ENCODE data around the gene VPREB3. TPM values are rescaled to one million over a fixed set of nuclear protein-coding genes. Genes with fewer than 3 reads are reported as not detected.

The VPREB3 gene
- total and polyA plus RNA-seq, 7 donors: 2.4 to 65.9 TPM; not detected in 5

- H3K27ac ChIP-seq: peak overlapping the region in 3 of 4 donors; percentile 88 to 91 (median 89)
- H3K27me3 ChIP-seq: no peaks in the 10 kb centered on the region
- no peak overlapping the region for H3K4me3 ChIP-seq
- no peak for DNase-seq
- no peaks in the 10 kb centered on the region for H3K9me3 ChIP-seq
- 58 to 87% methylated on average over 9 of the region's 9 CpGs for WGBS, 2 donors
- intact Hi-C loops (cut with DNase I): no loop called here
- no peak for TF ChIP-seq CTCF (IDR thresholded peaks at IDR 0.05)
- no peak for TF ChIP-seq EP300 (IDR thresholded peaks at IDR 0.05)
- TF ChIP-seq POLR2A (IDR thresholded peaks at IDR 0.05): no peak
- no peak for TF ChIP-seq POLR2AphosphoS5 (IDR thresholded peaks at IDR 0.05)
- H3K4me1 ChIP-seq: peaks cover 0 to 20% (median 17%) of the 10 kb centered on the region in 4 donors
- H3K36me3 ChIP-seq: no peaks in the 10 kb centered on the region
Measured at GRCh38 chr22:23752090-23752691, 2.0 kb downstream of the VPREB3 start.

- peak; percentile 77 for DNase-seq
- TF ChIP-seq POLR2AphosphoS5 (IDR thresholded peaks at IDR 0.05) (no peak), CTCF (IDR thresholded peaks at IDR 0.05) (no peak), POLR2A (IDR thresholded peaks at IDR 0.05) (no peak)
- 12 to 18% methylated on average over 22 of the region's 22 CpGs for WGBS, 2 donors
Measured at GRCh38 chr22:23751441-23751996, 2.7 kb downstream of the VPREB3 start.

GRCh38 chr22:23750714-23751440, 3.3 kb downstream of the VPREB3 start, which contains the start of gene ZNF70:
Gene ZNF70, minus strand, starts transcription at chr22:23751112. Its CDS starts 5,972 bp downstream, at chr22:23745140.
- peak within 1 kb of the TSS; percentile 71 to 80 (median 78) for H3K4me3 ChIP-seq
- H3K27ac ChIP-seq: peak within 1 kb of the TSS; percentile 88 to 94 (median 90)
- peaks cover 0 to 20% (median 17%) of the 10 kb centered on the region in 4 donors for H3K4me1 ChIP-seq
- 1% methylated on average over 78 of the region's 78 CpGs for WGBS, 2 donors
- H3K27me3 ChIP-seq: no peaks in the 10 kb centered on the region
- no peaks in the 10 kb centered on the region for H3K9me3 ChIP-seq
- H3K36me3 ChIP-seq: no peaks in the 10 kb centered on the region
- peak; percentile 93 for DNase-seq
- intact Hi-C loops (cut with DNase I): loop anchor here (2.0 kb wide), 1 partner anchor 18 kb away; no protein-coding TSS in a partner anchor
- TF ChIP-seq POLR2A (IDR thresholded peaks at IDR 0.05) (peak; percentile 40 to 64), POLR2AphosphoS5 (IDR thresholded peaks at IDR 0.05) (peak; percentile 69 to 91 (median 78)), CTCF (IDR thresholded peaks at IDR 0.05) (no peak), EP300 (IDR thresholded peaks at IDR 0.05) (no peak)

More at GRCh38 chr22:23751441-23751996, 2.7 kb downstream of the VPREB3 start:
- intact Hi-C loops (cut with DNase I): loop anchor here (2.0 kb wide), 1 partner anchor 17 kb away; no protein-coding TSS in a partner anchor
- Histone ChIP-seq H3K27me3 (no peaks in the 10 kb centered on the region), H3K27ac (peak overlapping the region; percentile 88 to 94 (median 90)), H3K4me3 (peak overlapping the region; percentile 71 to 80 (median 78)), H3K9me3 (no peaks in the 10 kb centered on the region), H3K4me1 (peaks cover 0 to 20% (median 17%) of the 10 kb centered on the region in 4 donors), H3K36me3 (no peaks in the 10 kb centered on the region)

GRCh38 chr22:23750367-23750713, 3.9 kb downstream of the VPREB3 start:
- intact Hi-C loops (cut with DNase I): loop anchor here (2.0 kb wide), 1 partner anchor 18 kb away; no protein-coding TSS in a partner anchor
- no peaks in the 10 kb centered on the region for H3K9me3 ChIP-seq

More at GRCh38 chr22:23750367-23750713, 3.9 kb downstream of the VPREB3 start:
- no peak for TF ChIP-seq CTCF (IDR thresholded peaks at IDR 0.05)
- no peak for TF ChIP-seq EP300 (IDR thresholded peaks at IDR 0.05)
- no peak for TF ChIP-seq POLR2AphosphoS5 (IDR thresholded peaks at IDR 0.05)
- TF ChIP-seq POLR2A (IDR thresholded peaks at IDR 0.05): no peak
- DNase-seq: no peak
- Histone ChIP-seq H3K4me1 (peaks cover 0 to 20% (median 17%) of the 10 kb centered on the region in 4 donors), H3K36me3 (peaks cover 0 to under 1% (median under 1%) of the 10 kb centered on the region in 4 donors), H3K27me3 (no peaks in the 10 kb centered on the region), H3K27ac (peak overlapping the region; percentile 88 to 94 (median 90)), H3K4me3 (peak overlapping the region; percentile 71 to 80 (median 78))
- 37 to 40% methylated on average over 5 of the region's 5 CpGs for WGBS, 2 donors

Data from sigmoid colon (tissue), 7 donors.